Vagina (tissue), 2 donors: Measurements from ENCODE around the gene ITIH1. TPM values are rescaled to one million over a fixed set of nuclear protein-coding genes. Genes with fewer than 3 reads are reported as not detected.

Experiments used
- DNase-seq, 2 donors: peaks; one replicate each; pipeline ENCODE4 v3.0.0-alpha.2; 2017; ENCODE audit errors: extremely low spot score in 2 of 2
- H3K27ac ChIP-seq: fragments of 200-600 bp; sonication (generic); one replicate; pipeline ENCODE4 v1.5.1; 2019
- H3K27me3 ChIP-seq: fragments of 200-600 bp; sonication (generic); one replicate; pipeline ENCODE4 v1.5.1; 2019
- H3K36me3 ChIP-seq, 2 donors: fragments of 200-600 bp; sonication (generic); one replicate each; pipeline ENCODE4 v1.5.1; 2017 to 2019
- H3K4me1 ChIP-seq: fragments of 200-600 bp; sonication (generic); one replicate; pipeline ENCODE4 v1.5.1; 2019
- H3K4me3 ChIP-seq, 2 donors: fragments of 200-600 bp; sonication (generic); 1 replicate in 1 of 2; 2 replicates in 1 of 2; pipeline ENCODE4 v1.5.1; 2016 to 2019
- H3K9me3 ChIP-seq: fragments of 200-600 bp; sonication (generic); one replicate; pipeline ENCODE4 v1.5.1; 2019
- CTCF ChIP-seq, 3 experiments: fragments of 450-650 bp in 2 of 3; fragments of 200-600 bp in 1 of 3; sonication (generic) in 1 of 3; IDR thresholded peaks; one replicate each; pipeline ENCODE4 v1.5.1; 2017 to 2019; ENCODE audit warnings: antibody characterized with exemption in 3 of 3, mild to moderate bottlenecking in 2 of 3, moderate library complexity in 2 of 3
- POLR2A ChIP-seq, 2 donors: fragments of 450-650 bp; IDR thresholded peaks; one replicate each; pipeline ENCODE4 v1.6.1; 2017; ENCODE audit warnings: antibody characterized with exemption in 2 of 2, mild to moderate bottlenecking in 2 of 2, moderate library complexity in 2 of 2
- POLR2AphosphoS5 ChIP-seq, 2 donors: sonication (generic); formaldehyde crosslinking; IDR thresholded peaks; one replicate each; pipeline ENCODE4 v1.9.0; 2017; ENCODE audit warnings: antibody characterized with exemption in 2 of 2, mild to moderate bottlenecking in 2 of 2, low read depth in 1 of 2; ENCODE audit not compliant: insufficient read depth in 1 of 2
- intact Hi-C: fragments of 100-400 bp; cut with DNase I; formaldehyde crosslinking; loops from one replicate; pipeline ENCODE4 v1.15.1; 2023
- total RNA-seq: library from RNA; depleted of rRNA; stranded (reverse); fragments of >200 nt; gene quantifications from one replicate; pipeline ENCODE4 v1.2.3, GENCODE V29; 2016

The ITIH1 gene
- total RNA-seq, 1 donor from 2014 or later = 0.98 TPM

- intact Hi-C loops = no loop called here
- H3K36me3 ChIP-seq = no peaks in the 10 kb centered on the region
- H3K9me3 ChIP-seq = no peaks in the 10 kb centered on the region
- H3K4me3 ChIP-seq = no peak overlapping the region
- TF ChIP-seq CTCF (IDR thresholded peaks at IDR 0.05) (no peak), POLR2A (IDR thresholded peaks at IDR 0.05) (no peak), POLR2AphosphoS5 (IDR thresholded peaks at IDR 0.05; ENCODE audit: insufficient read depth in 1 of 2, low read depth in 1 of 2) (no peak)
- no peak for DNase-seq
- H3K27ac ChIP-seq = no peak overlapping the region
- H3K4me1 ChIP-seq = peaks cover 11% of the 10 kb centered on the region
- H3K27me3 ChIP-seq = no peaks in the 10 kb centered on the region
These were observed 5.8 kb downstream of the ITIH1 start for GRCh38 chr3:52783211-52783555.

- peaks cover 13% of the 10 kb centered on the region for H3K4me1 ChIP-seq
- no peak for DNase-seq
- no peak overlapping the region for H3K4me3 ChIP-seq
- H3K27me3 ChIP-seq = no peaks in the 10 kb centered on the region
- intact Hi-C loops = no loop called here
- no peaks in the 10 kb centered on the region for H3K36me3 ChIP-seq
- H3K27ac ChIP-seq = no peak overlapping the region
- H3K9me3 ChIP-seq = no peaks in the 10 kb centered on the region
- no peak for TF ChIP-seq POLR2AphosphoS5 (IDR thresholded peaks at IDR 0.05; ENCODE audit: insufficient read depth in 1 of 2, low read depth in 1 of 2)
- no peak for TF ChIP-seq CTCF (IDR thresholded peaks at IDR 0.05)
- TF ChIP-seq POLR2A (IDR thresholded peaks at IDR 0.05) = no peak
These were observed 6.7 kb downstream of the ITIH1 start for GRCh38 chr3:52784021-52784621.

GRCh38 chr3:52784931-52785590 is 7.7 kb downstream of the ITIH1 start:
- Histone ChIP-seq H3K27me3 (no peaks in the 10 kb centered on the region), H3K9me3 (no peaks in the 10 kb centered on the region), H3K27ac (no peak overlapping the region), H3K36me3 (no peaks in the 10 kb centered on the region), H3K4me3 (no peak overlapping the region), H3K4me1 (peaks cover 13% of the 10 kb centered on the region)
- no peak for DNase-seq
- TF ChIP-seq POLR2AphosphoS5 (IDR thresholded peaks at IDR 0.05; ENCODE audit: insufficient read depth in 1 of 2, low read depth in 1 of 2) (no peak), CTCF (IDR thresholded peaks at IDR 0.05) (no peak), POLR2A (IDR thresholded peaks at IDR 0.05) (no peak)
- intact Hi-C loops = no loop called here

GRCh38 chr3:52786330-52787215 is 9.2 kb downstream of the ITIH1 start:
- no peak overlapping the region for H3K4me3 ChIP-seq
- peaks cover 13% of the 10 kb centered on the region for H3K4me1 ChIP-seq
- DNase-seq = no peak
- no peak overlapping the region for H3K27ac ChIP-seq
- intact Hi-C loops = no loop called here
- no peaks in the 10 kb centered on the region for H3K27me3 ChIP-seq
- no peaks in the 10 kb centered on the region for H3K9me3 ChIP-seq
- H3K36me3 ChIP-seq = no peaks in the 10 kb centered on the region
- TF ChIP-seq POLR2A (IDR thresholded peaks at IDR 0.05) (no peak), POLR2AphosphoS5 (IDR thresholded peaks at IDR 0.05; ENCODE audit: insufficient read depth in 1 of 2, low read depth in 1 of 2) (no peak), CTCF (IDR thresholded peaks at IDR 0.05) (no peak)
